Posterior cingulate gyrus (tissue), 11 donors: ENCODE measurements around the gene CHSY3.

Experiments
- DNase-seq, 10 donors: peaks; one replicate each; pipeline versions ENCODE4 v3.0.0 to v3.0.0-alpha.2; 2020 to 2021; ENCODE audit warnings: mixed read lengths in 3 of 10
- intact Hi-C: fragments of 100-400 bp; cut with DNase I; formaldehyde crosslinking; loops from one replicate; pipeline ENCODE4 v1.15.1; 2023

Gene CHSY3

DNA sequence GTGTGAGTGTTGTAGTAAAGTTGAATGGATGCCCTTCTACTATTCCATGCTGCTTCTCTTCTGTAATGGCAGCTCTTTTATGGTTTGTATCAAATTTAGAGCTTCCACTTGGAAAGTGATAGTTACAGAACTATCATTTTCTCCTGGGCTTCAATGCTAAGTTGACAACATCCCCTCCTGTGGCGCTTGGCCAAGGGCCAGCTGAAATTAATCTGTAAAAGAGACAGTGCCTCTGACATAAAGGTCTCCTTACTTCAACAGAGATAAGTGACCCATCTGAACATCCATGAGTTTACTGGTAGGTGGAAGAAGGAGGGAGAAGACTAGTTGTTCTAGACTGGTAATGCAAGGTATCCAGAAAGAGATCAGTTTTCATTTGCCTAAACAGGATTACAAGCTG, 39.7 kb downstream of the CHSY3 start:
- intact Hi-C loops = no loop called here
- peak in 1 of 10 donors; percentile 38 for DNase-seq

DNA sequence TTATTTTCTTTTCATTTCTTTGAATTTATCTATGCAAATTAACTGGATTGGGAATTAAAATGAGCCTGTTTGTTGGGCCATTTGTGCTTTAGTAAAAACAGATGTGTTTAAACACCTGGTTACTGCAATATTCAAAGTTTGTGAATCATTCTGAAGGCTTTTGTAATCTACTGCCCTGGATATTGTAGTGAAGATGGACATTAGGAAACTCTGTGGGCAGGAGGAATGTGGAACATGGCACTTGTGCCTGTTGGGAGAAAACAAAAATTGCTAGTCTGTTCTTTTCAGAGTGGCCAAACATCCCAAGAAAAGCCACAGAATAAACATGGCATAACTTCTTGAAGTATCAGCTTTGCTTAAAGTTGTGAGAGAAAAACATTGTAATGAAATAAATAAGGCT, 40.8 kb downstream of the CHSY3 start:
- DNase-seq = no peak

GRCh38 chr5:129945774-129946270, 41.6 kb downstream of the CHSY3 start:
- intact Hi-C loops = no loop called here
- no peak for DNase-seq

More for the DNA sequence above, 40.8 kb downstream of the CHSY3 start:
- intact Hi-C loops = no loop called here

- intact Hi-C loops = no loop called here
Observed at GRCh38 chr5:129951039-129951438, 46.8 kb downstream of the CHSY3 start.

GRCh38 chr5:129958581-129958980, 54.3 kb downstream of the CHSY3 start:
- intact Hi-C loops = no loop called here
- DNase-seq = no peak

More at GRCh38 chr5:129951039-129951438, 46.8 kb downstream of the CHSY3 start:
- no peak for DNase-seq

DNA sequence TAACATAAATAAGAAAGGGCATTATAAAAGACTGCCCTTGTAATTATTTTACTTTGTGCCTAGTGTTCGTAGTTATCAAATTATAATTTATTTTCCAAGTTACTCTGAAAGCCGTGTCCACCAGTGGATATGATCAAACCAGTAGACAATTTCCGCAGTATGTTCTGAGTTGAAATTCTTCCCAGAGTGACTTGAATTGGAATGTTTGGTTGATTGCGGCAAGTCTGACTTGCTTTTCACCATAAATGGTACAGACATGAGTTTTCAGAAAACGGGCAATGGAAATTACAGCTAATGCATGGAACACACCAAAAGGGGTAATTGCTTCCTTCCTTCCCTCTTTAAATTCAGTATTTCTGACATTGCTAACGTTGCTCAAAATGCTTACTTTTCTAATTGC, 56.6 kb downstream of the CHSY3 start:
- DNase-seq = no peak
- intact Hi-C loops = no loop called here

GRCh38 chr5:129962506-129962905, 58.2 kb downstream of the CHSY3 start:
- DNase-seq = no peak
- intact Hi-C loops = no loop called here

DNA sequence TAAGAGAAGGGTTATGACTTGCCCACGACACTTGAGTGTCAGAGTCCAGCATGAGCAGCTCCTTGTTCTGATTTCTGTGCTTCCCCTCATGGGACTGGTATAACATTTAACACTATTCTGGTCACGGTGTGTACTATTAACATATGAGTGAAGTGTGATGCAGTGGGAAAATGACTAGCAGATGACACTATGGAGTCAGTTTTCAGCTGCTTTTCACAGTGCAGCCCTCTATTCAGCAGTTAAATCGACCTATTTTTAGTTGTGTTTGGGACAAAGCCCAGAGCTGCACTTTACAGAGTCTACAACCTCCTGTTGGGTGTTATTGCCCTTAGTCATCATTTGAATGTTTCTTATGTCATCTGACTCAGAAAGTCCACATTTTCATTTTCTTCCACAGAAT, 59.1 kb downstream of the CHSY3 start:
- DNase-seq = no peak
- intact Hi-C loops = no loop called here

DNA sequence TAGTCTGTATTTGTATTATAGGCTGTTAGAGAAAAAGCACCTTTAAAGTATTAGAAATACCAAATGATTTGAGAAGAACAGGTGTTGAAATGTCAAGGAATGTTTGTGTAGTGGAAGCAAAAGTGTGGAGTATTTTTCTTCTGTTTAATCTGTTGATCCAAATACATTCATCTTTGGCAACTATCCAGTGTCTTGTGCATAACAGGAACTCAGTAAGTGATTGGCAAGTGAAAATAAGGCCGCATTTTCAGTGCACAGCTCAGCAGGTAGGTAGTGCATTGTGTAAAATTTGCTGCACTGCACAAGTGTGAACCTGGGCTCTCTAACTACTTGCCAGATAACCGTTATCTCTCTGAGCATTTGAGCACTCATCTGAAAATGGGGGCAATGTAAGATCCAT, 61.8 kb downstream of the CHSY3 start:
- no peak for DNase-seq
- intact Hi-C loops = no loop called here

DNA sequence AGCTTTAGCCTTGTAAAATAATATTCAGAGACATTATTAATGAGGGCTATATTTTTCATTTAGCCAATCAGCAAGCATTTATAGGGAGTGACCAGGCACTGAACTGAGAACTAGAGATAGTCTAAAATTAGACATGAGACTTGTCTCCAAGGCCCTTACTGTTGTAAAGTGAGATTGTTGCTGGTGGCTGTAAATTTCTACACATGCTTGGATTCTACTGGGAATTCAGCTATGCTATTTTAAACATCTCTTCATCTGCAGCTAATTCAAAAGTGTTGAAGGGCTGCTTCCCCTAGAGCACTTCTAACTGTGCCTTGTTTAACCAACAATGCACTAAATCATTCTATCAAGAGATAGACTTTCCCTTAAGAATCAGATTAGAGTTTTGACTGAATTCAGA, 67.4 kb downstream of the CHSY3 start:
- no peak for DNase-seq
- intact Hi-C loops = no loop called here

DNA sequence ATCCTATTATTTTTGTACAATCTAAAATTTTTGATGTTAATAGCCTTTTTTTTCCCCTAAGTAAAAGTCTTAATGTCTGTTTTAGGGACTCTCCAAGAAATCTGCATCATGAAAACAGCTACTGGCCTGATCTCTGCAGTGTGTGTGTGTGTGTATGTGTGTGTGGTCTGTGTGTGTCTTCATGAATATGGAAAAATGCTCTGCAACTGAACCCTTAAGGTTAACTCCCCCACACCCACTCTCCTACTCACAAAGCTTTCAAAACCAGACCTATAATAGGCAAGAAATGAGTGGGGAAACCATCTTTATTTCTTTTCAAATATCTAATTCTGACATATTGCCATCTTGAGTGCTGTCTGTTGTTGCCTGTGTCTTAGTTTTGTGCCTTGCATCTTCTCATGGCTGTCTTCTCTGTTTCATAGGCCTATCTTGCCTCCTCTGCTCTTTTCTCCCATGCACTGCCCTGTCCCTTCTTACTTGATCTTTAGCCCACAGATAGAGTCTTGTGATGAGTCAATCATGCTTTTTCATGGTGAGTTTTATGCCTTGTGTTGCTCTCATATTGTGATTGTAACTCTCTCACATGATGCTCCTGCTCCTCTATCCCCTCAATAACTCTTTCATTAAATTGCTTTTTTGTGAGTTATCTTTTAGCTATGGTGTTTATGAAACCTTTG, 68.3 kb downstream of the CHSY3 start:
- no peak for DNase-seq

GRCh38 chr5:129973716-129974426, 69.6 kb downstream of the CHSY3 start:
- intact Hi-C loops = no loop called here
- DNase-seq = no peak

More for the DNA sequence above, 68.3 kb downstream of the CHSY3 start:
- intact Hi-C loops = no loop called here

DNA sequence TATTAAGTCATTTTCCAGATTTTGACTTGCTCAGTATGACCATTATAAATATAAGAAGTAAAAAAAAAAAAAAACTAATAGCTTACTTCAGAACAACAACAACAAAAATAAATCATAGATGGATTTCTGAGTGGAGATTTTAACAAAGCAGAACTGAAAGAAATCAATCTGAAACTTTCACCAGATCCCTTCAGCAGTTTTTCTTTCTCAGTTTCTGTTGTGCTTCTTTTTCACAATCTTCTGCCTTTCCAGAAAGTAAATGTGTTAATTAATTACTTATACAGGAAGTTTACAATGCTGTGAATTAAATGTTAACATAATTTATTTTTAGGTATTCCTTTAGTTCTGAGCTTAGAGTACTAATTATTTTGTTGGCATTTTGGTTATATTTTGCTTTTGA, 73.5 kb downstream of the CHSY3 start:
- DNase-seq = no peak
- intact Hi-C loops = no loop called here

DNA sequence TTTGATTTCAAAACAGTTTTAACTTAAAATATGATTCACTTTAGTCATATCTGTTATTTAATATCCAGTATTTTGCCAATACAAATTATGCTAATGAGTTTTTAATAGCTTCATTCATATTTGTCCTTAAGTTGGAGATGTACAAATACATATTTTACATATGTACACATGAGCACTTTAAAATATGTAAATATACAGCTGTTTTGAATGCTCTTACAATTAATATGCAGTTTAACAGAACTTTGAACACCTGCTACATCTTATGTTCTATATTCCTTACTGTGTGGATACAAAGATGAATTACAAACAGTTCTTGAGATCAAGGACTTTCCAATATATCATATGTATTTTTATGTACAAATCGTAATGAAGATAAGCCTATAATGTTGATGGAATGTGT, 74.0 kb downstream of the CHSY3 start:
- intact Hi-C loops = no loop called here
- no peak for DNase-seq

DNA sequence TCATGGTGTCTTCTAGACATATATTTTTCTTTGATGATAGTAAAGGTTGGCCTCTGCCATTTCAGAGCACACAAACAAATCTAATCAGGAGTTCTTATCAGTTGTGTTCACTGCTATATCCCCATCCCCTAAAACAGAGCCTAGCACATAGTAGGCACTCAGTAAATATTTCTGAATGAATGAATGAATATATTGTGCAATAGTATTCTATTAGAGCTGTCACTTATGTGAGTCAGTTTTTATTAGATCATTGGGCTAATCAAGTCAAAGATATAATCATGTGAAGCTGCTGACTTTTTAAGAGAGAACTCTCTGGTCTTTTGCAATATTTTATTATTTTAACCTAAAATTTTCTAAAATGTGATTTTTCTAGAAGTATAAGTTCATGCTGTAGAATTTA, 84.2 kb downstream of the CHSY3 start:
- intact Hi-C loops = no loop called here
- DNase-seq = no peak

- DNase-seq = no peak
- intact Hi-C loops = no loop called here
Observed at GRCh38 chr5:129991780-129992179, 87.5 kb downstream of the CHSY3 start.

- intact Hi-C loops = no loop called here
- DNase-seq = no peak
Observed at GRCh38 chr5:129996896-129997295, 92.6 kb downstream of the CHSY3 start.

DNA sequence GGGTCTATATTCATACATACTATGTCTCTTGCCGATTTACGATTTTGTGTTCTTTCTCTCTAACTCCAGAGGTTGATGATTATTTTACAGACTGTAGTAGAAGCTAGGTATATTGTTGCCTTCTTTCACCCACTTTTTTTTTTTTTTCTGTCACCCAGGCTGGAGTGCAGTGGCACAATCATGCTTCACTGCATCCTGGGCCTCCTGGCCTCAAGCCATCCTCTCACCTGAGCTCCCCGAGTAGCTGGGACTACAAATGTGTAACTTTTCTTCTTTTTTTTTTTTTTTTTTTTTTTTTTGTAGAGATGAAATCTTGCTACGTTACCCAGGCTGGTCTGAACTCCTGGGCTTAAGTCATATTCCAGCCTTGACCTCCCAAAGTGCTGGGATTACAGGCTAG, 96.2 kb downstream of the CHSY3 start:
- intact Hi-C loops = no loop called here
- no peak for DNase-seq

GRCh38 chr5:130002183-130002582, 97.9 kb downstream of the CHSY3 start:
- peak in 2 of 10 donors; percentile 60 to 67 for DNase-seq
- intact Hi-C loops = no loop called here

- DNase-seq = no peak
- intact Hi-C loops = no loop called here
Observed at GRCh38 chr5:130002876-130003275, 98.6 kb downstream of the CHSY3 start.

DNA sequence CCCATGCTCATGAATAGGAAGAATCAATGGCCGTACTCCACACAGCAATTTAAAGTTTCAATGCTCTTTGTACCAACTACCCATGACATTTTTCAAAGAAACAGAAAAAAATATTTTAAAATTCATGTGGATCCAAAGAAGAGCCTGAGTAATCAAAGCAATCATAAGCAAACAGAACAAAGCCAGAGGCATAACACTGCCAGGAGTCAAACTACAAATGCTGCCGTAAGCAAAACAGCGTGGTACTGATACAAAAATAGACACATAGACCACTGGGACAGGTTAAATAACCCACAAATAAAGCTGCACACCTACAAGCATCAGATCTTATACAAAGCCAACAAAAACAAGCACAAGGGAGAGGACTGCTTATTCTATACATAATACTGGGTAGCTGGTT, 107.7 kb downstream of the CHSY3 start:
- intact Hi-C loops = no loop called here
- DNase-seq = no peak

DNA sequence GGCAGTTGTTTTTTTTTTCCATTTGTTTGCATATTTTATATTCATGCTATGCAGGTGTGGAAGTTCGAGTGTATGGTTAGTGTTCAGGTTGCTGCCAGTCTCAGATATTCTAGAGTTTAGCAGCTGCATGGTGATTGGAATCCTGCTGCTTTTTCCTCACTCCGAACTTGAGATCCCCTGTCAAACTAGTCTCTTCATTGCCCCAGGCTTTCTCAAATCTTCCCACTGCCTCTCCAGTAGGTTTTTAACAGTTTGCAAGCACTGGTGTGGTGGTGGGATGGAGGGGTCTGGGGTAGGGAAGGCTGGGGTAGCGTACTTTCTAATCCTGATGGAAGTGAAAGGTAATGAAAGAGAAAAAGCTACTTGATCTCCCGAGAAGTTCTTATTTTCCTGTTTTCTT, 112.9 kb downstream of the CHSY3 start:
- no peak for DNase-seq

More for the DNA sequence above, 112.9 kb downstream of the CHSY3 start:
- intact Hi-C loops = no loop called here
